Neutrophil (primary cell): ENCODE data around the gene DMD.

Experiments
- H3K27ac ChIP-seq: fragments of 200-600 bp; sonication (generic); 2 replicates; pipeline ENCODE4 v1.5.1; 2016; ENCODE audit warnings: mild to moderate bottlenecking, moderate library complexity
- H3K27me3 ChIP-seq: fragments of 200-600 bp; sonication (generic); 2 replicates; pipeline ENCODE4 v1.6.0; 2016; ENCODE audit warnings: mild to moderate bottlenecking
- H3K36me3 ChIP-seq: fragments of 200-600 bp; sonication (generic); 2 replicates; pipeline ENCODE4 v1.5.1; 2017
- H3K4me1 ChIP-seq, 2 experiments: fragments of 200-600 bp in 1 of 2; sonication (generic) in 1 of 2; 1 replicate in 1 of 2; 2 replicates in 1 of 2; pipeline versions ENCODE4 v1.5.1 to v1.6.1; 2013 to 2016; ENCODE audit warnings: low read depth in 1 of 2, low read length in 1 of 2, mild to moderate bottlenecking in 1 of 2, moderate library complexity in 1 of 2; ENCODE audit not compliant: control insufficient read depth in 1 of 2, insufficient read depth in 1 of 2
- H3K4me3 ChIP-seq, 2 experiments: fragments of 200-600 bp in 1 of 2; sonication (generic) in 1 of 2; 1 replicate in 1 of 2; 2 replicates in 1 of 2; pipeline ENCODE4 v1.5.1; 2013 to 2016; ENCODE audit warnings: low read depth in 1 of 2, low read length in 1 of 2, mild to moderate bottlenecking in 1 of 2, moderate library complexity in 1 of 2
- H3K9me3 ChIP-seq: fragments of 200-600 bp; sonication (generic); 2 replicates; pipeline ENCODE4 v1.5.1; 2016
- TF ChIP-seq, protein P1 (sequence below): fragments of 200-600 bp; sonication (generic); IDR thresholded peaks from 2 replicates; pipeline ENCODE4 v1.5.1; 2016; ENCODE audit warnings: antibody characterized with exemption

Gene DMD

DNA sequence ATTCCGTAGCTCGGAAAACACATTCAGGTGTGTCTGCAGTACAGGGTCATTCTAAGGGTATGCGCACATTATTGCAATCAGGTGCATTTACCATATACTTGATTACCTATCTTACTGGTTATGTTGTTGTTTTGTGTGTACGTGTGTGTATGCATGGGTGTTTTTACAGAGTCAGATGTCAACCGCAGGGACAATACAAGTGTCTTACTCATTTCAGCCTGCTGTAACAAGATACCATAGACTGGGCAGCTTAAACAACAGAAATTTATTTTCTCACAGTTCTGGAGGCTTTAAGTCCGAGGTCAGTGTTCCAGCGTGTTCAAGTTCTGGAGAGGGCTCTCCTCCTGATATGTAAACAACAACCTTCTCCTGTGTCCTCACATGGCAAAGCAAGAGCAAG is 316.7 kb downstream of the DMD start:
- Histone ChIP-seq H3K4me1 (no peaks in the 10 kb centered on the region), H3K27me3 (no peaks in the 10 kb centered on the region), H3K4me3 (no peak overlapping the region), H3K9me3 (no peaks in the 10 kb centered on the region), H3K36me3 (no peaks in the 10 kb centered on the region), H3K27ac (no peak overlapping the region)
- TF ChIP-seq, protein P1, sequence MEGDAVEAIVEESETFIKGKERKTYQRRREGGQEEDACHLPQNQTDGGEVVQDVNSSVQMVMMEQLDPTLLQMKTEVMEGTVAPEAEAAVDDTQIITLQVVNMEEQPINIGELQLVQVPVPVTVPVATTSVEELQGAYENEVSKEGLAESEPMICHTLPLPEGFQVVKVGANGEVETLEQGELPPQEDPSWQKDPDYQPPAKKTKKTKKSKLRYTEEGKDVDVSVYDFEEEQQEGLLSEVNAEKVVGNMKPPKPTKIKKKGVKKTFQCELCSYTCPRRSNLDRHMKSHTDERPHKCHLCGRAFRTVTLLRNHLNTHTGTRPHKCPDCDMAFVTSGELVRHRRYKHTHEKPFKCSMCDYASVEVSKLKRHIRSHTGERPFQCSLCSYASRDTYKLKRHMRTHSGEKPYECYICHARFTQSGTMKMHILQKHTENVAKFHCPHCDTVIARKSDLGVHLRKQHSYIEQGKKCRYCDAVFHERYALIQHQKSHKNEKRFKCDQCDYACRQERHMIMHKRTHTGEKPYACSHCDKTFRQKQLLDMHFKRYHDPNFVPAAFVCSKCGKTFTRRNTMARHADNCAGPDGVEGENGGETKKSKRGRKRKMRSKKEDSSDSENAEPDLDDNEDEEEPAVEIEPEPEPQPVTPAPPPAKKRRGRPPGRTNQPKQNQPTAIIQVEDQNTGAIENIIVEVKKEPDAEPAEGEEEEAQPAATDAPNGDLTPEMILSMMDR, result no peak

DNA sequence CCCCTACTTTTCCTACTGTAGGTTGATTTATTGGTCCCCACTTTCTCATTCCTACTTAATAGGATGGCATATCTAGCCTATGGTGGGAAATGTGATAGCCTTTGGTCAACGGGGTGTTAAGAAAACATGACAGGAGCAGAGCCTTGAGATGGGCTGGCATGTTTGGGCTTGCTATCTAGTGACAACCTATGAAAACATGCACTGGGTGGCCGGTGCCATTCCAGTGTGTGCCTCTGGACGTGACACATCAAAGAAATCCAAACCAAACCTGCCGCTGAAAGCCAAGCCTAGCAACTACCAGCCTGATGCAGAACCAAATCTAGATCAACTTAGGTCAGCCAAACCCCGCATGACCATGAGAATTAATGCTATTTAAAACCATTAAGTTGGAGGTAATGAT is 317.6 kb downstream of the DMD start:
- H3K36me3 ChIP-seq, result no peaks in the 10 kb centered on the region
- H3K4me1 ChIP-seq, result no peaks in the 10 kb centered on the region
- TF ChIP-seq, protein P1, result no peak
- H3K27me3 ChIP-seq, result no peaks in the 10 kb centered on the region
- no peak overlapping the region for H3K27ac ChIP-seq
- H3K9me3 ChIP-seq, result no peaks in the 10 kb centered on the region
- H3K4me3 ChIP-seq, result no peak overlapping the region

DNA sequence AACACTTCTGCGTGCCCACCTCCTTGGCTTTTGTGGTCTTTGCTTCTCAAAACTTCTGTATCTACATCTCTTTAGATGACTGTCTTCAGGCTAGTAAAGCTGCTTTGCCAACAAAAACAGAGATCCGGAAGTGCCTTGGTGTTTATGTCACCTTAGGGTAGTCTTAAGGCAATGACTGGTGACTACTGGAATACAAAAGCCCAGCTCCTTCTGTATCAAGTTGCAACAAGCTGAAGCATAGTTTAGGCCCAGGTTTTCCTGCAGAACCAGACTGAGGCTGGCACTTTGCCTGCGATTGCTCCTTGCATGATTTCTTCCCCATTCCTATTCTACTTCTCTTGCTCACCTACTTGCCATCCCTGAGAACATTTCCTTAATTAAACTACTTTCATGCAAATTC is 333.8 kb downstream of the DMD start:
- TF ChIP-seq, protein P1, result no peak
- Histone ChIP-seq H3K9me3 (no peaks in the 10 kb centered on the region), H3K27me3 (no peaks in the 10 kb centered on the region), H3K4me3 (no peak overlapping the region), H3K27ac (no peak overlapping the region), H3K4me1 (no peaks in the 10 kb centered on the region), H3K36me3 (no peaks in the 10 kb centered on the region)

GRCh38 chrX:32874839-32875238 is 336.5 kb downstream of the DMD start:
- Histone ChIP-seq H3K36me3 (no peaks in the 10 kb centered on the region), H3K9me3 (no peaks in the 10 kb centered on the region), H3K4me1 (no peaks in the 10 kb centered on the region), H3K27me3 (no peaks in the 10 kb centered on the region), H3K27ac (no peak overlapping the region), H3K4me3 (no peak overlapping the region)
- TF ChIP-seq, protein P1, result no peak

- H3K36me3 ChIP-seq, result no peaks in the 10 kb centered on the region
Measured at GRCh38 chrX:32873786-32874185, 337.6 kb downstream of the DMD start.

More at GRCh38 chrX:32873786-32874185, 337.6 kb downstream of the DMD start:
- Histone ChIP-seq H3K27me3 (no peaks in the 10 kb centered on the region), H3K4me3 (no peak overlapping the region), H3K4me1 (no peaks in the 10 kb centered on the region), H3K27ac (no peak overlapping the region), H3K9me3 (no peaks in the 10 kb centered on the region)
- TF ChIP-seq, protein P1, result no peak
